ENCODE measurements around the gene POLH. TPM values are rescaled to one million over a fixed set of nuclear protein-coding genes. Genes with fewer than 3 reads are reported as not detected.

The POLH gene
- total RNA-seq, 4 donors from 2014 or later = 4.6 to 16.3 (median 7.4) TPM

- TF ChIP-seq CTCF (IDR thresholded peaks at IDR 0.05; ENCODE audit: low read depth) = no peak
Observed at GRCh38 chr6:43588194-43588593, 12.2 kb downstream of the POLH start.

GRCh38 chr6:43593938-43594337 lies 18.0 kb downstream of the POLH start:
- no peak for TF ChIP-seq CTCF (IDR thresholded peaks at IDR 0.05; ENCODE audit: low read depth)

DNA sequence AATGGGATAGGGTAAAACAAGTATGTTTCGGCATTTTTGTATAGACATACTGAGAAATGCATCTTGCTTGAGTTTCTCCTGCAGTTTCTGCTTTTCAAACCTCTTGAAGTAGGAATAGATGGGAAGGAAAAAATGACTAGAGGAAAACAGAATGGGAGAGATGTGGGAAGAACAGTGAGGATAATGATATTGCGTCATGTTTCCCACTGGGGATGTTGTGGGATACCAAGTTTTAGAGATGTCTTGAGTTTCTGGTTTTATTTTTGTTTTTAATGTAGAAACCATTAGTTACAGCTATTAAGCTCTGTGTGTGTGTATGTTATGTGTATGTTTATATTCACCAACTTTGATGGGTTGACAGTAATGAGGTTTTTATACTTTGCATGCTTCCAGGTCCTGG lies 24.6 kb downstream of the POLH start:
- TF ChIP-seq CTCF (IDR thresholded peaks at IDR 0.05; ENCODE audit: low read depth) = no peak

DNA sequence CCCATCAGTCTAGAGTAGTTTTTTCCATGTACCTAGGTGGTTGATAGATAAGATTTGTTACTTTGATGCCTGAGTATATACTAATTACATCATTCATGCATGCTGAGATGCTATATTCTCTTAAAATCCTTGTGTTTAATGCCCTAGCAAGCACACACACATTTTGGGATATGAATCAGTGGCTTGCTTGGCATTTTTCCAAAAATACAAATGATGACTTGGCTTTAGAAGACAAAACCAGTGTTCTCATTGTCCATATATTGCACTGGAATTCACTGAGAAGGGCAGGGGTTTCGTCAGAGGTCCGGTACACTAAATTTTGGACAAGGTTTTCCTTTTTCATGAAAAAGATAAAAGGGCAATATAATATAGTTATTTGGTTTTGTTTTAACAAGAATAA lies 28.2 kb downstream of the POLH start:
- TF ChIP-seq CTCF (IDR thresholded peaks at IDR 0.05; ENCODE audit: low read depth) = no peak

DNA sequence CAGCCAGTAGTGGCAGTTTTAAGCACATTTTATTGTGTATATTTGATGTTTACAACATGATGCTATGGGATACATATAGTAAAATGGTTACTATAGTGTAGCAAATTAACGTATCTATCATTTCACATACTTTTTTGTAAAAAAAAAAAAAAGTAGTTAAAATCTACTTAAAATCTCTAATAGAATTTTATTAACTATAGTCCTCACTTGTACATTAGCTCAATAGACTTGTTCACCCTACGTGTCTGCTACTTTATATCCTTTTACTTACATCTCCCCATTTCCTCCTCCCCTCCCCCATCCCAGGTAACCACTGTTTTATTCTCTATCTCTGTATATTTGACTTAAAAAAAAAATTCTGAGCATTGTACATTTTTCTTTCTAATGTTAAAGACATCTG lies 30.0 kb downstream of the POLH start:
- no peak for TF ChIP-seq CTCF (IDR thresholded peaks at IDR 0.05; ENCODE audit: low read depth)

DNA sequence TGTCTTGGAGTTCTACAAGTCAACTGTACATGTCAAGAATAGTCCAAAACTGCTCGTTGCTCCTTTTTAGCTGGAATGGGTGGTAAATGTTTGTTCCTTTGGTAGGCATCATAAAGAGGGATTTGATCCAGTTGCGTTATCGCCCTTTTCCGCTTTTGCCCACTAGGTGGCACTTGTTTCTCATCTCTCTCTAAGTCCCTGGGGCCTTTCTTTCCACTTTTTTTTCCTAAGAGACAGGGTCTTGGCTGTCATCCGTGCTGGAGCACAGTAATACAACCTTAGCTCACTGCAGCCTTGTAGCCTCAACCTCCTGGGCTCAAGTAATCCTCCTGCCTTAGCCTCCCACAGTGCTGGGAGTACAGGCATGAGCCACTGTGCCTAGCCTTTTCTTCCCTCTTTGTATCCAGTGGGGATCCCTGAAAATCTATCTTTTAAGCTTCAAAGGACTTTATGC lies 32.4 kb downstream of the POLH start:
- TF ChIP-seq CTCF (IDR thresholded peaks at IDR 0.05; ENCODE audit: low read depth) = no peak

GRCh38 chr6:43608807-43609206 lies 32.8 kb downstream of the POLH start:
- no peak for TF ChIP-seq CTCF (IDR thresholded peaks at IDR 0.05; ENCODE audit: low read depth)
